Activated T-cell treated with anti-CD3 and anti-CD28 coated beads for 48 hours (primary cell): ENCODE data around the gene YES1.
A peak's percentile ranks its signal among the peaks of the same experiment; 100 is the strongest.
"Not testable (repeated sequence)": the region's sequence is repeated elsewhere in the genome, so short reads cannot be mapped to it uniquely, and the experiment has no call there.

Experiments used
- DNase-seq: peaks from one replicate; pipeline ENCODE4 v3.0.0-alpha.2; 2020; ENCODE audit warnings: low read depth

The YES1 gene

GRCh38 chr18:683531-683930, 128.5 kb downstream of the YES1 start:
- no peak for DNase-seq

DNA sequence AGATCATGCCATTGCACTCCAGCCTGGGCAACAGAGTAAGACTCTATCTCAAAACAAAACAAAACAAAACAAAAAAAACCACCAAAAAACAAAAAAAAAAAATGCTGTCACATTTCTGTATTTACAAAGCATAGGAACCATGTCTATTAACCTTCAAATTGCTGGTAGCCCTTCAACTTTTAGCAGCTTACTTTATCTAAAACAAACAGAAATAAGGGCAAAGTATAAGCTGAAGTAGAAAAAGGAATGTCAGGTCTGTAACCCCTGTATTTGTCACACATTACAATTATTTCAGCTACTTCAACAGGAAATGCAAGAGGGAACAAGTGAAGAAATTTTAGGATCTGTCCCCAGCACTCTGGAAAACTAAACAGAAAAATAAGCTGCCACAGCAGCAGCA, 129.2 kb downstream of the YES1 start:
- DNase-seq: no peak

GRCh38 chr18:682416-682815, 129.6 kb downstream of the YES1 start:
- not testable (repeated sequence) for DNase-seq

DNA sequence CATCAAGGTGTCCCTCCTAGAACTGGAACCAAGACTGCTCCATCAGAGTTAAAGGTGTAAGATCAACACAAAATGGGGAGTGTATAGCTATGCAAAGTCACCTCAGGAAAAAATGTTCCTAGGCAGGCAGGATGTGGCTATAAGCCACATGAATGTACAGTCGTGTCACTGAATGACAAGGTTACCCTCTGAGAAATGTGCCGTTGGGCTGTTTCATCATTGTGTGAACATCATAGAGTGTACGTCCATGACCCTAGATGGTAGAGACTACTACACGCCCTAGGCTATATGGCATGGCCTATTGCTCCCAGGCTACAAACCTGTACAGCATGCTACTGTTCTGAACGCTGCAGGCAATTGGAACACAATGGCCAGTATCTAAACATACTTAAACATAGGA, 130.1 kb downstream of the YES1 start:
- peak; percentile 12 for DNase-seq

- no peak for DNase-seq
Measured at GRCh38 chr18:680392-680791, 131.7 kb downstream of the YES1 start.

- DNase-seq: no peak
Measured at GRCh38 chr18:679516-679915, 132.5 kb downstream of the YES1 start.

- no peak for DNase-seq
Measured at GRCh38 chr18:678482-679182, 133.4 kb downstream of the YES1 start.

DNA sequence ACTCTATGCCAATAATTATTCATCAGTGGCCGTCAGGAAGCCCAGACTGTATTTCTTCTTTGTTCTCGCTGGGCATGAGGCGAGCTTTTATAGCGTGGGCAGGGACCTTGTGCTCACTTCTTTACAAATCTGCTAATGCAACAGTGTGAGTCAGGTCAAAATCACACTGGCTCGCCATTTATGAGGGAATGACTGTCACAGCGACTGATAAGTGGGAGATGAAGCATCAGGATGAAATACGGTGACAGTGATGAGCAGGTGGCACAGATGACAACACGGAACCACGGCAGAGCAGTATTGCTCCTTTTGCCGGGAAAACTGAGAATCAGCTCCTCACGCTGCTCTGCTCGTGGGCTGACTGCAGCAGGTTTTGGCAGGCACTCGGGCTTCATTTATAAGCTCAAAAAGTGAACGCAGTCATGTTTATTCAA, 134.1 kb downstream of the YES1 start:
- no peak for DNase-seq

DNA sequence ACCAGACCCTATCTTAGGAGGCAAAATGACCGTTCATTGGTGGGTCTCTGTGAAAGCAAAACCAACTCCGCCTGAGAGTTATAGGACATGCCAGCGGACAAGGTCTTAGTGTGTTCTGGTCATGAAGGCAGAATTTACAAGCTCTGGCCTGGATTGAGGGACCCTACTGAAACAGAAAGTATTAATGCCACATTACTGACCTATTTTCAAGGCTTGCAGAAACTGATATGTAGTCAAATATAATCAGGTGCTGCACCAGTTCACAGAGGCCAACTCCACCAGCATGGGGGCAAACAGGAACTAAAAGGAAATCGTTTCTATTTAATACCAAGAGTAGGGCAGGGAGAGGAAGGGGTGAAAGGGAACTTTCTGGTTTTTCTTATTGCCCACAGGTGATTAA, 134.9 kb downstream of the YES1 start:
- DNase-seq: no peak

- no peak for DNase-seq
Measured at GRCh38 chr18:676736-677135, 135.3 kb downstream of the YES1 start.

DNA sequence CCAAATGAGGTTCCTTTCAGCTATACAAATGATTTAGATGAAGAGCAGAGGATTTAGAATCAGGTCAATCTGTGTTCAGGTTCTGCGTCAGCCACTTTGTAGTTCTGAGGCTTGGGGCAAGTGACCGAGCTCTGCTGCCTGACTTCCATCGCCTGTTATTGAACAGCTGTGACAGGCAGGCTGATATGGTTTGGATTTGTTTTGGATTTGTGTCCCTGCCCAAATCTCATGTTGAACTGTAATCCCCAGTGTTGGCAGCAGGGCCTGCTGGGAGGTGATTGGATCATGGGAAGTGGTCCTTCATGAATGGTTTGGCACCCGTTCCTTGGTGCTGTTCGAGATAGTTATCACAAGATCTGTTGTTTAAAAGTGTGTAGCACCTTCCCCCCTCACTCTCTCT, 136.0 kb downstream of the YES1 start:
- DNase-seq: no peak

DNA sequence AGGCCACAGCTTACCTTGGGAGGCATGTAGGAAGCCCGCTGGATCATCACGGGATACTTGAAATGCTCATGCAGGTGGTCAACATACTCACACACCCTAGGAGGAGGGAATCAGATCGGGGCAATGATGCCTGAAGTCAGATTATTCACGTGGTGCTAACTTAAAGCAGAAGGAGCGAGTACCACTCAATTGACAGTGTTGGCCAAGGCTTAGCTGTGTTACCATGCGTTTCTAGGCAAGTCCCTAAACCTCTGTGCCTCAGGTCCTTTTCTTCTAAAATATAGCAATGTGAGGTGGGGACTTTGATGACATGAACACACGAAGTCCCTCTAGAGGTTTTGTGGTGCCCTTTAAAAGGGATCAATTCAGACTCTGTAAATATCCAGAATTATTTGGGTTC, 136.7 kb downstream of the YES1 start:
- no peak for DNase-seq

DNA sequence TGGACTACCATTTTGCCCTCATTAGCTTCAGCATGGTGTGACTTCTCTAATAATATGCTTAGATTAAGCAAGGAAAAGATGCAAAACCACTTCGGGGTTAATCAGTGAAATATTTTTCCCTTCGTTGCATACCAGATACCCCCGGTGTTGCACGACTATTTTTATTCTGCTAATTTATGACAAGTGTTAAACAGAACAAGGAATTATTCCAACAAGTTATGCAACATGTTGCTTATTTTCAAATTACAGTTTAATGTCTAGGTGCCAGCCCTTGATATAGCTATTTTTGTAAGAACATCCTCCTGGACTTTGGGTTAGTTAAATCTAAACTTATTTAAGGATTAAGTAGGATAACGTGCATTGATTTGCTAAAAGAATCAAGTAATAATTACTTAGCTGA, 138.3 kb downstream of the YES1 start:
- no peak for DNase-seq

DNA sequence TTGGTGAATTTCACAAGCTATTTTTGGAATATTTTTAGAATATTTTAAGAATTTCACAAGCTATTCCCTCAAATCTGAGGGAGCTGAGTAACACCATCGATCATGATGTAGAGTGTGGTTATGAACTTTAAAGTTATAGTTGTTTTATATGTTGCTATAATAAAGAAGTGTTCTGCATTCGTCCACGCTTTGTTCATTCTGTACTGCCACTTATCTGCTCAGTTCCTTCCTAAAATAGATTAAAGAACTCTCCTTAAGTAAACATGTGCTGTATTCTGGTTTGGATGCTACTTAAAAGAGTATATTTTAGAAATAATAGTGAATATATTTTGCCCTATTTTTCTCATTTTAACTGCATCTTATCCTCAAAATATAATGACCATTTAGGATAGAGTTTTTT, 138.7 kb downstream of the YES1 start:
- DNase-seq: no peak
